NCI-H1092 treated with DMSO at 0.1 percent for 48 hours (cell line): ENCODE data around the gene ASTN2.

ENCODE experiments used
- DNase-seq: peaks from one replicate; lab custom pipeline; 2025; lab: John Stamatoyannopoulos, UW

Gene ASTN2

GRCh38 chr9:117010061-117010460, 404.8 kb downstream of the ASTN2 start:
- no peak for DNase-seq

GRCh38 chr9:117008876-117009275, 406.0 kb downstream of the ASTN2 start:
- DNase-seq: no peak

- DNase-seq: no peak
Measured at GRCh38 chr9:117008461-117008860, 406.4 kb downstream of the ASTN2 start.

GRCh38 chr9:117002686-117003085, 412.2 kb downstream of the ASTN2 start:
- DNase-seq: no peak

GRCh38 chr9:117000834-117001233, 414.0 kb downstream of the ASTN2 start:
- no peak for DNase-seq

GRCh38 chr9:117000196-117000723, 414.6 kb downstream of the ASTN2 start:
- DNase-seq: no peak

GRCh38 chr9:116998305-116998704, 416.6 kb downstream of the ASTN2 start:
- no peak for DNase-seq

GRCh38 chr9:116992865-116993264, 422.0 kb downstream of the ASTN2 start:
- no peak for DNase-seq

- DNase-seq: no peak
Measured at GRCh38 chr9:116991051-116991450, 423.8 kb downstream of the ASTN2 start.

GRCh38 chr9:116990592-116990991, 424.3 kb downstream of the ASTN2 start:
- no peak for DNase-seq

- no peak for DNase-seq
Measured at GRCh38 chr9:116987721-116988485, 427.0 kb downstream of the ASTN2 start.

GRCh38 chr9:116986015-116986414, 428.8 kb downstream of the ASTN2 start:
- no peak for DNase-seq

GRCh38 chr9:116985596-116985995, 429.3 kb downstream of the ASTN2 start:
- DNase-seq: no peak

GRCh38 chr9:116984111-116984510, 430.7 kb downstream of the ASTN2 start:
- DNase-seq: no peak

GRCh38 chr9:116980582-116981120, 434.2 kb downstream of the ASTN2 start:
- no peak for DNase-seq

GRCh38 chr9:116979456-116979855, 435.4 kb downstream of the ASTN2 start:
- no peak for DNase-seq

GRCh38 chr9:116978155-116978554, 436.7 kb downstream of the ASTN2 start:
- DNase-seq: no peak

GRCh38 chr9:116975126-116975525, 439.7 kb downstream of the ASTN2 start:
- no peak for DNase-seq

- no peak for DNase-seq
Measured at GRCh38 chr9:116966199-116966598, 448.7 kb downstream of the ASTN2 start.

GRCh38 chr9:116964258-116964657, 450.6 kb downstream of the ASTN2 start:
- no peak for DNase-seq

- DNase-seq: no peak
Measured at GRCh38 chr9:116959809-116960208, 455.0 kb downstream of the ASTN2 start.

- no peak for DNase-seq
Measured at GRCh38 chr9:116958881-116959280, 456.0 kb downstream of the ASTN2 start.

- DNase-seq: no peak
Measured at GRCh38 chr9:116954731-116955130, 460.1 kb downstream of the ASTN2 start.

GRCh38 chr9:116953271-116953670, 461.6 kb downstream of the ASTN2 start:
- no peak for DNase-seq
